Mesodermal cell (in vitro differentiated cells): ENCODE results near the gene MMP15.

Source experiments
- H3K27ac ChIP-seq: 2 replicates; pipeline ENCODE4 v1.7.0; 2013; ENCODE audit warnings: mild to moderate bottlenecking, low read depth, low read length, moderate library complexity; ENCODE audit not compliant: severe bottlenecking
- H3K36me3 ChIP-seq: 2 replicates; pipeline ENCODE4 v1.7.1; 2013; ENCODE audit warnings: mild to moderate bottlenecking, low read length, moderate library complexity; ENCODE audit not compliant: control insufficient read depth, insufficient read depth
- H3K4me1 ChIP-seq: one replicate; pipeline ENCODE4 v1.7.1; 2013; ENCODE audit warnings: mild to moderate bottlenecking, low read length; ENCODE audit not compliant: insufficient read depth, control insufficient read depth, poor library complexity, severe bottlenecking
- H3K4me3 ChIP-seq: 2 replicates; pipeline ENCODE4 v1.7.0; 2013; ENCODE audit warnings: low read length, control low read depth, mild to moderate bottlenecking; ENCODE audit not compliant: insufficient read depth, poor library complexity, severe bottlenecking; ENCODE audit errors: extremely low read depth
- H3K9me3 ChIP-seq: 2 replicates; pipeline ENCODE4 v1.7.1; 2013; ENCODE audit warnings: mild to moderate bottlenecking, low read length, moderate library complexity; ENCODE audit not compliant: control insufficient read depth
- WGBS, 2 experiments: methylation state at CpG; one replicate each; pipeline ENCODE4 v1.1.5; 2013; ENCODE audit warnings: missing lambda C conversion rate in 2 of 2; ENCODE audit not compliant: insufficient coverage in 2 of 2; 5-methylcytosine and 5-hydroxymethylcytosine counted together

MMP15 gene

DNA sequence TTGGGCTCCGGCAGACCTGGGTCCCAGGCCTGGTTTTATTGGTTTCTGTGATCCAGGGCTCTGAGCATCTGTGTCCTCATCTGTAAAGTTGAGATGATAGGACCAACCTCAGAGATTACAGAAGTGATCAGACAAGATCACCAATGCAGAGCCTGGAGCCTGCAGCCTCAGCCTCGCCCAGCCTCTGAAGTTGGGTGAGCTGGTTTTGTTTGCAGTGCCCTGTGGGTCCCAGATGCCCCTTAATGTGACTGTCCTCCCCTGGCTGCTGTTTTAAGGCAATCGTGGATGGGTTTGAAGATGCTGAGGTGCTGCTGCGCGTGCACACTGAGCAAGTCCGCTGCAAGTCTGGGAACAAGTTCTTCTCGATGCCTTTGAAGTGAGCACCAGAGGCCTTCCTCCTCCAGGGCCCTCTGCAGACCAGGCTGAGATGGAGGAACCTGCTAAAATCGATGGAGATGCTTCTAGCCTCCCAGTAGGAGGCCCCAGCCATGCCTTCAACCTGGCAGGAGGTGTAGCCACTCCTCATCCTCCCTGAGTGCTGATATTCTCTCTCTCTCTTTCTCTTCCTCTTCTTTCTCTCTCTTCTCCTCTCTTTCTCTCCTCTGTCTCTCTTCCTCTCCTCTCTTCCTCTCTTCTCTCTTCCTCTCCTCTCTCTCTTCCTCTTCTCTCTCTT is 5.6 kb upstream of the MMP15 start:
- H3K4me3 ChIP-seq, result no peak overlapping the region
- no peak overlapping the region for H3K27ac ChIP-seq
- peaks cover 35% of the 10 kb centered on the region for H3K4me1 ChIP-seq
- no peaks in the 10 kb centered on the region for H3K9me3 ChIP-seq
- peaks cover 51% of the 10 kb centered on the region for H3K36me3 ChIP-seq
- 81 to 82% methylated on average over 8 of the region's 8 CpGs for WGBS, 2 experiments

DNA sequence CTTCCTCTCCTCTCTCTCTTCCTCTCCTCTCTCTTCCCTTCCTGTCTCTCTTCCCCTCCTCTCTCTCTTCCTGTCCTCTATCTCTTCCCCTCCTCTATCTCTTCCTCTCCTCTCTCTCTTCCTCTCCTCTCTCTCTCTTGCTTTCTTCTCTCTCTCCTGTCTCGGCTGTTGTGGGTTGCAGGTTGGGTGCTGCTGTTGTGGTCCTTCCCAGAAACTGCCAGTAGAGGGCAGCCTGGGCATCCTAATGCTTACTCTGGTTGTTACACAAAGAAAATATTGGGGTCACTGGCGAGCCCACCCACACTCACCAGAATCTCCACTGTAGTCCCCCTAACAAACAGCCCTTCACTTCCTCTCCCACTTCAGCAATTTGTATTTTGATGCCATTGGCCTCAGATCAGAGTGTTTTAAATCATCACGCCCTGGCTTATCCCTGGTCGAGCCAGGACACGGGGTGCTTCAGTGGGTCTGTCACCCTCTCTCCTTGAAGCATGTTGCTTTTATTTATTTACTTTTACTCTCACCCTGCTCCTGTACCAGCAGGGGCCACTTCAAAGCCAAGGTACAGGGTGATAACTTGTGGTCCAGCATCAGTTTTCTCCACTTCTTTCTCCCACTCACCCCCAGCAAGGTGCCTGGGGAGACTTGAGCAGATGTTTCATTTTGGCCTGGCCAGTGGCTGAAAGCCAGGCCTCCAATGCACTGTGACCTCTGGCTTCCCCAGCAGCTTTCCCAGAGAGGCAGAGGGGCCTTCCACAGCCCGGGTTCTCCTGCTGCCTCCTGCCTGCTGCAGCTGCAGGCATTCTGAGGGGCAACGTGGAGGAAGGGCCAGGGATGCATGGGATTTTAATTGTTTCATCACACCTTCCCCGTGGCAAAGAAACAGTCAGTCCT is 4.7 kb upstream of the MMP15 start:
- WGBS, 2 experiments, result 72 to 76% methylated on average over 7 of the region's 8 CpGs
- H3K9me3 ChIP-seq, result no peaks in the 10 kb centered on the region
- H3K4me3 ChIP-seq, result no peak overlapping the region
- H3K27ac ChIP-seq, result no peak overlapping the region
- peaks cover 36% of the 10 kb centered on the region for H3K4me1 ChIP-seq
- peaks cover 43% of the 10 kb centered on the region for H3K36me3 ChIP-seq

DNA sequence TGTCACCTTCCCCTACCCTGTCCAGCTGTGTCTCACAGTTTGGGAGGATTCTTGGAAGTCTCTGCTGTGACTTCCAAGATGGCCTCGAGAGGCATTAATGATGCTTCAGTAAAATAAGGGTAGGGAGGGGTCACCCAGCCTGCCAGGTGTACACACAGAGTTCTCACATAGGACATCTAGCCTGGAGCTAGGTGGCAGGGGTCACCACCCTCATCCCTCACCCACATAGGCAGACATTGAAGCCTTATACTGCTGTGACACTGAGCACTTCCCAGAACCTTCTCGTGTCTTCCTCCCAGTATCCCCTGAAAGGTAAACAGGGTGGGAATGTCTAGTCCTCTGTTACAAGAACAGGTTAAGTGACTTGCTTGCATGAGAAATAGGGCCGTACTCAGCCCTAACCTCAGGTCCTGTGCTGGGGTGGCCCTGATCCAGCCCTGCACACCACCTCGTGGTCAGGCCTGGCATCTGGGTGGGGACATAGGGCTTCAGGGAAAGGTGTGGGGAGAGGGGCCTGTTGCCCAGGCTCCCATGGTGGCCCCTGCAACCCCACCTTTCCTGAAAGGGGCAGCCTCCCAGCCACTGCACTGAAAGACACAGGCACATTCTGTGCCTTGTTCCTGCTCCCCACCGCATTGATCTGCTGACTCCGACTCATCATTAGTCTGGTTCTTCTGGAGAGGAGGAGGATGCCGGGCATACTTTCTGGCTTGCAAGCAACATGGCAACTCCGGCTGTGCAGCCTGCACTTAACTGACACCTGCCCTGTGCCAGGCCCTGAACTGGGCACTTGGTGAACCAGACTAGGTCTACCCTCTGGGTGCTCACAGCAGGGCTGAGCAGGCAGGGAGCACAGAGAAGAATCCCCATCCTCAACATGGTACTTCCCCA is 3.6 kb upstream of the MMP15 start:
- 86 to 90% methylated on average over 6 of the region's 8 CpGs for WGBS, 2 experiments
- no peak overlapping the region for H3K4me3 ChIP-seq
- H3K36me3 ChIP-seq, result peaks cover 37% of the 10 kb centered on the region
- no peaks in the 10 kb centered on the region for H3K9me3 ChIP-seq
- H3K27ac ChIP-seq, result no peak overlapping the region
- peaks cover 36% of the 10 kb centered on the region for H3K4me1 ChIP-seq

DNA sequence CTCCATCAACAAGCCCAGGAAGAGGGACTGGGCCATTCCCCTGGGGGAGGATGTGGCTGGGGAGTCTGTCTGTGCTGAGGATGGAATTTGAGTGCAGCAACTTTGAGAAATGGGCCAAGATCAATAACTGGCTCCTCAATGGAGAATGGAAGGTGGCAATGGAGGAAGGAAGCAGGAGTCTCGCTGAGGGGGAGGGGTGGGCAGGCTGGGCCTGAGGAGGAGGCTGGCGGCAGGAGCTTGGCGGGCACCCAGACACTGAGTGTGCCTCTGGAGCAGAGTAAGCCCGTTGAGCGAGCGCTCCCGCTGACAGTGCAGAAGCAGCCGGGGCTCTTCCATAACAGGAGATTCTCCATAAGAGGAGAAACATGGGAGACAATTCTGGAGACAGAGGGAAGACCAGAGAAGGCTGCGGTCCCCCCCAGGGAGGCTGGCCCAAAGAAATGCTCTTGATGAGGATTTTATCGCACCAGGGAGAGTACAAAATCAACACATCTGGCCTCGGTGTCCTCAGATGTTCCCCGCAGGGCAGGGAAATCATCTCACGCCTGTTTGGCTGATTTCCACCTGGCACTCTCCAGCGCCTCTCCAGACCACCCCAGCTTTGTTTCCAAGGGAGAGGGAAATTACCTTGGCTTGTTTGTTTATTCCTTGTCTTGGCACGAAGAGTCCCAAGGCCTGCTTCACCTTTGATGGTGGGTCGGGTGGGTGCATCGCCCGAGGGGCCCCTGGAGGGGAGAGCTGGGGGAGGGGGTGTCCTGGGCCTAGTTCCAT is 2.8 kb upstream of the MMP15 start:
- 57 to 66% methylated on average over 8 to 11 of the region's 18 CpGs for WGBS, 2 experiments
- H3K4me1 ChIP-seq, result peaks cover 39% of the 10 kb centered on the region
- H3K4me3 ChIP-seq, result no peak overlapping the region
- peaks cover 30% of the 10 kb centered on the region for H3K36me3 ChIP-seq
- no peak overlapping the region for H3K27ac ChIP-seq
- H3K9me3 ChIP-seq, result no peaks in the 10 kb centered on the region

DNA sequence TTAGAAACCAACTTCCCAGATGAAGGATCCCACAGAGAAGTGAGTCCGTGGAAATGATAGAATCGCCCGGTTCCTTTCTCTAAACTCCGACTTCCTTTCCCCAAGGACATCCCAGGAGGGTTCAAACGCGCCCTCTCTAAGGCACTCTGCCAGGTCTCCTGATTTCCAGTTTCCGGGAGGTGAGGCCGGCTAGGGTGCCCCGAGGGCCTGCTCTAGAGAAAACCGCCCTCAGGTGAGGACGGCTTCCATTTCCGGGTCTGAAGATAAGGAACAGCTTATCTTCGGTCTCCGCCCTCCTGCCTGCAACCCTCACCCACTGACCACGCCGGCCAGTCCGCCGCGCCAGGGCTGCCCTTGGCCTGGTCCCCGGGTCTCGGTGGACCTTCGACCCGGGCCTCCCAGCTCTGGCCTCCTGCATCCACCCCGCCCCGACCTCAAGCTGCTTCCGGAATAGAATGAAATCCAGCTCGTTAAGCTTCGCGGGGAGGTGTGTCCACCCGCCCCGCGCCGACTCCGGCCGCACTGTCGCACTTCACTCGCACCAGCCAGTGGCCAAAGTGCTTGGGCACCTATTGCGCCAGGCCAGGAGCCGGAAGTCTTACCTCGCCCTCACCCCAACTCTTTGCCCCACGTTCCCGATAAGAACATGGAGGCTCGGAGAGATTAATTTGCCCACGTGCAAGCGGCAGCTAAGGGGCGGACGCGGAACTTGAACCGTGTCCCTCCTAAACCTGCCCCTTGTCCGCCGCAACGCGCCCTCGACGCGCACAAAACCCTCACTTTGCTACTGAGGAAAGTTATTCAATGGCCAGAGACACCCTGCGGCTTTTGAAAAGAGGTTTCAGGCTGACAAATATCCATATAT is 836 bp upstream of the MMP15 start:
- WGBS, 2 experiments, result 15 to 22% methylated on average over 37 to 49 of the region's 57 CpGs
- Histone ChIP-seq H3K4me1 (peaks cover 47% of the 10 kb centered on the region), H3K4me3 (peak overlapping the region; percentile 71), H3K36me3 (peaks cover 16% of the 10 kb centered on the region), H3K9me3 (no peaks in the 10 kb centered on the region), H3K27ac (no peak overlapping the region)

DNA sequence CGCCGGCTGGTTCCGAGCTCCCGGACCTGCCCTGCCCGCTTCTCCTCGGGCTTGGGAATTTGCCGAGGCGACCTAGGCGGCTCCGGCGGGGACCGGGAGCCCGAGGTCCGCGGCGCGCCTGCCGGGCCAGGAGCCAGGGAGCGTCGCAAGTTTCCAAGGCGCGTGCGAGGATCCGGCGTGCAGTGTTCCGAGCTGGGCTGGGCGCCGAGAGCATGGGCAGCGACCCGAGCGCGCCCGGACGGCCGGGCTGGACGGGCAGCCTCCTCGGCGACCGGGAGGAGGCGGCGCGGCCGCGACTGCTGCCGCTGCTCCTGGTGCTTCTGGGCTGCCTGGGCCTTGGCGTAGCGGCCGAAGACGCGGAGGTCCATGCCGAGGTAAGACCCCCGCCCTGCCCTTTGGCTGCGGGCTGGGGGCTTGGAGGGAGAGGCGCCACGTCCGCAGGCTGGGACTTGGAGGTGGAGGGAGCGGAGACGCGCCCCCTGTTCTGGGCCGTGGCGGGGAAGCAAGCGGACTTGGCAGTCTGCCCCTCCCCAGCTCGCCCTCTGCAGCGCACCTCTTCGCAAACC is 668 bp downstream of the MMP15 start:
- no peaks in the 10 kb centered on the region for H3K9me3 ChIP-seq
- H3K4me3 ChIP-seq, result peak overlapping the region; percentile 71
- H3K27ac ChIP-seq, result no peak overlapping the region
- peaks cover 45% of the 10 kb centered on the region for H3K4me1 ChIP-seq
- peaks cover 11% of the 10 kb centered on the region for H3K36me3 ChIP-seq
- 0 to 1% methylated on average over 53 to 58 of the region's 65 CpGs for WGBS, 2 experiments

DNA sequence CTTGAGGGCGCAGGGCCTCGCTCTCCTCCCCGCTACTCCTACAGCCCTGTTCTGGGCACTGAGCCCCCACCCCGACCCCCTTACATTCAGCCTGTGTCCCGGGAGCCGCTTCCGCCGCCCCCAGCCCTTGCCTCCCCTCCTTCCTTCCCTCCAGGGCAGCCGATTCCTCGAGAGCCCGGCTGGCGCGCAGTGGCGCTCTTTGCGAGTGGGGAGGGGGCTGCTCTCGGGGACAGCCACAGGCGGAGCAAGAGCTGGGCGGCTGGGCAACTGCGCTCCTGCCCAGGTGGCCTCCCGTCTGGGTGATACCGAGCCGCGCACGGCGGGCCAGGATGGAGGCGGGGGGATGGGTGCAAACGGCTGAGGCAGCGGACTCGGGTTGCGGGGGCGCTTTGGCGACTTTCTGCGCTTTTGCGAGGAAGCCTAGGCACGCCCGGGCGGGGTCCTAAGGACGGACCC is 1.2 kb downstream of the MMP15 start:
- peaks cover 45% of the 10 kb centered on the region for H3K4me1 ChIP-seq
- H3K9me3 ChIP-seq, result no peaks in the 10 kb centered on the region
- 0 to 1% methylated on average over 27 to 32 of the region's 38 CpGs for WGBS, 2 experiments
- H3K27ac ChIP-seq, result no peak overlapping the region
- H3K4me3 ChIP-seq, result peak overlapping the region; percentile 71
- H3K36me3 ChIP-seq, result peaks cover 10% of the 10 kb centered on the region

DNA sequence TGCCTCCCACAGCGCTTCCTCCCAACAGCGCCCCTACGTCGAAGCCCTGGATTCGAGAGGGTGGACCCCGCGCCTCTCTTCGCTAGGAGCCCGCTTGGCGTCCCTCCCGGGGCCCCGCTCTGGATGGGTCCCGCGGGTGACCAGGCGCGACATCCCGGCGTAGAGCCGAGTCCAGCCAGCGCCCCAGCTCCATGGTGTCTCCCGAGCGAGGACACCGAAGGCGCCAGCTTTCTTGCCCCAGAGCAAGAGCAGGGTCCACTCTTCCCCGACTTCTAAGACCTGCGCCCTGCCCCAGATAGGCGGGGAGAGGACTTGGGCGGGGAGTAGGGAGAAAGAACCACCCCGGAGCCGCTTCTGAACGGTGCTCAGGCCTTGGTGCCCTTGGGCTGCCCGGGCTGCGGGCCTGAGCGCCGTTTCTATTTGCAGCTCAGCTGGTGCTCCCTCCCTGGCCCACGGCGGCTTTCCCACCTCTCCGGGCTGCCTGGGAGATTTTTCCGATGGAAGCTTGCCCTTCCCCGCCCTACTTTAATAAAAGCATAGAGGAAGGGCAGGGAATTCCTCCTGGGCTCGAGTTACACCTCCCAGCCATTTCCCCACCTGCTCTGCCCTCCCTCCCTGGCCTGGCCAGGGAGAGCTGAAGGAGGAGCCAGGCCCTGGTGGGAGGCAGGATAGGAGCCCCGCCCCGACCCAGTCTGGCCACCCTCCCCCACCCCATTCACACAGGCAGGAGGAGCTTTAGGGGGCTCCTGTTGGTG is 1.8 kb downstream of the MMP15 start:
- H3K4me3 ChIP-seq, result peak overlapping the region; percentile 71
- peaks cover 10% of the 10 kb centered on the region for H3K36me3 ChIP-seq
- H3K9me3 ChIP-seq, result no peaks in the 10 kb centered on the region
- no peak overlapping the region for H3K27ac ChIP-seq
- 1 to 3% methylated on average over 28 to 33 of the region's 43 CpGs for WGBS, 2 experiments
- H3K4me1 ChIP-seq, result peaks cover 44% of the 10 kb centered on the region
